Muscle of leg (tissue), 11 donors: ENCODE data around the gene COX19. TPM values are rescaled to one million over a fixed set of nuclear protein-coding genes. Genes with fewer than 3 reads are reported as not detected.
"Not testable (repeated sequence)": the region's sequence is repeated elsewhere in the genome, so short reads cannot be mapped to it uniquely, and the experiment has no call there.

Source experiments
- DNase-seq: peaks from one replicate; pipeline ENCODE4 v3.0.0; 2013
- H3K27ac ChIP-seq: one replicate; pipeline ENCODE4 v1.5.1; 2013; ENCODE audit warnings: mild to moderate bottlenecking, low read length, control low read depth
- H3K27me3 ChIP-seq: one replicate; pipeline ENCODE4 v1.6.1; 2013; ENCODE audit warnings: low read length; ENCODE audit not compliant: control insufficient read depth, insufficient read depth
- H3K36me3 ChIP-seq: one replicate; pipeline ENCODE4 v1.6.1; 2013; ENCODE audit warnings: low read length; ENCODE audit not compliant: control insufficient read depth, insufficient read depth
- H3K4me1 ChIP-seq: one replicate; pipeline ENCODE4 v1.6.1; 2013; ENCODE audit warnings: low read length; ENCODE audit not compliant: control insufficient read depth, insufficient read depth
- H3K4me3 ChIP-seq: one replicate; pipeline ENCODE4 v1.5.1; 2013; ENCODE audit warnings: low read length, control low read depth
- H3K9me3 ChIP-seq: replicated peaks from 2 replicates; pipeline ENCODE4 v1.6.1; 2013; ENCODE audit warnings: low read depth, low read length; ENCODE audit not compliant: control insufficient read depth
- WGBS: methylation state at CpG from one replicate; pipeline ENCODE4 v1.1.5; 2013; ENCODE audit warnings: missing lambda C conversion rate; ENCODE audit not compliant: insufficient coverage; 5-methylcytosine and 5-hydroxymethylcytosine counted together
- polyA plus RNA-seq, 8 donors: library from polyadenylated mRNA; unstranded; fragments of 120-200 nt; gene quantifications; one replicate each; pipeline versions ENCODE4 v1.2.1 to v1.2.3, GENCODE V29; 2013; ENCODE audit warnings: inconsistent platforms in 1 of 8, low replicate concordance in 1 of 8; ENCODE audit not compliant: insufficient read length in 8 of 8, insufficient read depth in 1 of 8
- total RNA-seq: library from RNA; stranded (reverse); fragments of 120-200 nt; gene quantifications from one replicate; pipeline ENCODE4 v1.2.4, GENCODE V29; 2013

Gene COX19
- total and polyA plus RNA-seq, 9 donors, result 8.9 to 12.4 (median 10.6) TPM

- H3K27me3 ChIP-seq, H3K9me3 ChIP-seq, H3K4me1 ChIP-seq, H3K36me3 ChIP-seq, H3K27ac ChIP-seq, DNase-seq, H3K4me3 ChIP-seq: not testable (repeated sequence)
- WGBS, result 100% methylated on average over 1 of the region's 4 CpGs
These were observed 31.6 kb downstream of the COX19 start for GRCh38 chr7:943793-944192.

- Histone ChIP-seq H3K4me1 (no peaks in the 10 kb centered on the region), H3K36me3 (no peaks in the 10 kb centered on the region), H3K4me3 (no peak overlapping the region), H3K9me3 (peaks cover 5% of the 10 kb centered on the region), H3K27ac (no peak overlapping the region), H3K27me3 (no peaks in the 10 kb centered on the region)
- WGBS, result no CpG with 5 or more reads among the region's 2 CpGs
- no peak for DNase-seq
These were observed 34.5 kb downstream of the COX19 start for GRCh38 chr7:940599-941408.

GRCh38 chr7:939843-940242, 35.5 kb downstream of the COX19 start:
- Histone ChIP-seq H3K4me1 (no peaks in the 10 kb centered on the region), H3K9me3 (peaks cover 5% of the 10 kb centered on the region), H3K27me3 (peaks cover 2% of the 10 kb centered on the region), H3K36me3 (no peaks in the 10 kb centered on the region), H3K4me3 (no peak overlapping the region), H3K27ac (no peak overlapping the region)
- no CpG with 5 or more reads among the region's 4 CpGs for WGBS
- no peak for DNase-seq

GRCh38 chr7:938546-939185, 36.7 kb downstream of the COX19 start:
- 89% methylated on average over 24 of the region's 27 CpGs for WGBS
- peaks cover 2% of the 10 kb centered on the region for H3K27me3 ChIP-seq
- DNase-seq, result no peak
- H3K27ac ChIP-seq, result no peak overlapping the region
- peaks cover 5% of the 10 kb centered on the region for H3K9me3 ChIP-seq
- H3K36me3 ChIP-seq, result no peaks in the 10 kb centered on the region
- H3K4me1 ChIP-seq, result no peaks in the 10 kb centered on the region
- H3K4me3 ChIP-seq, result no peak overlapping the region

- Histone ChIP-seq H3K36me3 (no peaks in the 10 kb centered on the region), H3K27me3 (peaks cover 2% of the 10 kb centered on the region), H3K9me3 (peaks cover 5% of the 10 kb centered on the region), H3K4me3 (no peak overlapping the region), H3K4me1 (no peaks in the 10 kb centered on the region), H3K27ac (no peak overlapping the region)
- WGBS, result 76% methylated on average over 5 of the region's 16 CpGs
- no peak for DNase-seq
These were observed 37.4 kb downstream of the COX19 start for GRCh38 chr7:937856-938484.

GRCh38 chr7:936386-937054, 38.8 kb downstream of the COX19 start:
- 82% methylated on average over 16 of the region's 22 CpGs for WGBS
- Histone ChIP-seq H3K27me3 (peaks cover 2% of the 10 kb centered on the region), H3K4me1 (no peaks in the 10 kb centered on the region), H3K27ac (no peak overlapping the region), H3K36me3 (no peaks in the 10 kb centered on the region), H3K9me3 (peaks cover 5% of the 10 kb centered on the region), H3K4me3 (no peak overlapping the region)
- DNase-seq, result no peak

- Histone ChIP-seq H3K4me3 (no peak overlapping the region), H3K27me3 (peaks cover 2% of the 10 kb centered on the region), H3K4me1 (no peaks in the 10 kb centered on the region), H3K9me3 (peaks cover 5% of the 10 kb centered on the region), H3K27ac (no peak overlapping the region), H3K36me3 (no peaks in the 10 kb centered on the region)
- 92% methylated on average over 27 of the region's 28 CpGs for WGBS
- DNase-seq, result no peak
These were observed 39.4 kb downstream of the COX19 start for GRCh38 chr7:935874-936385.

GRCh38 chr7:935164-935873, 40.0 kb downstream of the COX19 start:
- Histone ChIP-seq H3K9me3 (peaks cover 2% of the 10 kb centered on the region), H3K36me3 (no peaks in the 10 kb centered on the region), H3K27me3 (peaks cover 2% of the 10 kb centered on the region), H3K4me3 (no peak overlapping the region), H3K4me1 (no peaks in the 10 kb centered on the region), H3K27ac (no peak overlapping the region)
- DNase-seq, result no peak
- WGBS, result 62% methylated on average over 38 of the region's 46 CpGs

GRCh38 chr7:934469-935163, 40.7 kb downstream of the COX19 start:
- WGBS, result 79% methylated on average over 28 of the region's 34 CpGs
- Histone ChIP-seq H3K9me3 (no peaks in the 10 kb centered on the region), H3K27ac (no peak overlapping the region), H3K27me3 (peaks cover 2% of the 10 kb centered on the region), H3K4me3 (no peak overlapping the region), H3K36me3 (no peaks in the 10 kb centered on the region), H3K4me1 (no peaks in the 10 kb centered on the region)
- DNase-seq, result no peak
